GM13977 (cell line): Measurements from ENCODE around the gene PLEK.
"Not testable (repeated sequence)": the region's sequence is repeated elsewhere in the genome, so short reads cannot be mapped to it uniquely, and the experiment has no call there.

Source experiments
- DNase-seq: peaks from one replicate; pipeline ENCODE4 v3.0.0; 2012; ENCODE audit warnings: low spot score
- in situ Hi-C: fragments of 300-500 bp; cut with MboI; formaldehyde crosslinking; loops from one replicate; pipeline ENCODE4 v1.12.0; 2022; ENCODE audit warnings: low sequenced_read_pairs, low pct_unique_long_range_greater_than_20kb, mixed read lengths, inconsistent platforms; ENCODE audit not compliant: unreplicated experiment
- TF ChIP-seq, protein P1 (sequence below): IDR thresholded peaks from 2 replicates; pipeline ENCODE4 v1.5.1; 2012; ENCODE audit warnings: mild to moderate bottlenecking, control low read depth; ENCODE audit not compliant: insufficient read depth; ENCODE audit errors: extremely low read depth, missing control alignments

The PLEK gene

DNA sequence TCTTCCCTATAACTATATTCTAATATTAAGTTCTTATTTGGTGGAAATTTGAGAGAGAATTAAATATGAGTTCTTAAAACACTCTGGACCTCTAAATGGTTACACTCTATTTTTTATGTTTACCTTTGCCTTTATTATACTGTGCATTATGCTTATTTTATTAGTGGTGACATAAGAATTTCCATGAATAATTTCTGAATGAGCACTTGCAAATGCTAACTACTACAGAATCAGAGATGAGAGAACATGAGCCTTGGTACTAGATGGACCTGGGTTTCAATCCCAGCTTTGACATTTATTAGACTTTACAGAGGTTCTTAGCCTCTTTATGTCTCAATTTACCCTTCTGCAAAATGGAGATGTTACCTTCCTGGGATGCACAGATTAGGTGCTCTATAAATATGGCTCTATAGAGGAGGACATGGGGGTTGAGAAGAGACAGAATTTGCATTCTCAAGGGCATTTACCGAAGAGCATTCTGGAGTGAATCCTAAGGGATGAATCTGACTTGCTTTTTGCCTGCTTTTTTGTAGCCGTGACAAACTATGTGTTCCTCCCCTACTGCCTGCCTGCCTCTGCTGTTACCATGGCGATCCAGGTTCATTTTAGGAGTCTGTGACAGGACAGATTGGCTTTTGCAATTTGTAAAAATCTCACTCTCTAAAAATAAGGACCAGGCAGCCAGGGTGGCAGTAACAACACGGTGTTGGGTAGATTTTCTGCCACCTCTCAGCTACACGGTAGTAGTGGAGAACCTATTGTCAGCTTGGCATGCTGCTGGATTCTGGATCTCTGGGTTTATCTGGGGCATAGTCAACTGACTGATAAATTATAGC, 24.6 kb upstream of the PLEK start:
- in situ Hi-C loops: no loop called here
- TF ChIP-seq, protein P1, sequence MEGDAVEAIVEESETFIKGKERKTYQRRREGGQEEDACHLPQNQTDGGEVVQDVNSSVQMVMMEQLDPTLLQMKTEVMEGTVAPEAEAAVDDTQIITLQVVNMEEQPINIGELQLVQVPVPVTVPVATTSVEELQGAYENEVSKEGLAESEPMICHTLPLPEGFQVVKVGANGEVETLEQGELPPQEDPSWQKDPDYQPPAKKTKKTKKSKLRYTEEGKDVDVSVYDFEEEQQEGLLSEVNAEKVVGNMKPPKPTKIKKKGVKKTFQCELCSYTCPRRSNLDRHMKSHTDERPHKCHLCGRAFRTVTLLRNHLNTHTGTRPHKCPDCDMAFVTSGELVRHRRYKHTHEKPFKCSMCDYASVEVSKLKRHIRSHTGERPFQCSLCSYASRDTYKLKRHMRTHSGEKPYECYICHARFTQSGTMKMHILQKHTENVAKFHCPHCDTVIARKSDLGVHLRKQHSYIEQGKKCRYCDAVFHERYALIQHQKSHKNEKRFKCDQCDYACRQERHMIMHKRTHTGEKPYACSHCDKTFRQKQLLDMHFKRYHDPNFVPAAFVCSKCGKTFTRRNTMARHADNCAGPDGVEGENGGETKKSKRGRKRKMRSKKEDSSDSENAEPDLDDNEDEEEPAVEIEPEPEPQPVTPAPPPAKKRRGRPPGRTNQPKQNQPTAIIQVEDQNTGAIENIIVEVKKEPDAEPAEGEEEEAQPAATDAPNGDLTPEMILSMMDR: no peak
- no peak for DNase-seq

DNA sequence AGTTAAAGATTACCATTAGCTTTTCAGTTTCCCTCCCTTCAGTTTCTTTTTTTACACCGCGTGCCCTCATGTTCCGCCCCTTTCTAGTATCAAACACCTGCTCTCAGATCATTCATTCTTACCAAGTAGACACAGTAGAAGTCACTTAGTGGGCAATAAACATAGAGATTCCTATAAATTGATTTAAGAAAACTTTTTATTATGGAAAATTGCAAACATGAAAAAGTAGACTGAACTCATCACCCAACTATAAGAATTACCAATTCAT, 24.1 kb upstream of the PLEK start:
- DNase-seq: no peak
- TF ChIP-seq, protein P1: no peak
- in situ Hi-C loops: no loop called here

DNA sequence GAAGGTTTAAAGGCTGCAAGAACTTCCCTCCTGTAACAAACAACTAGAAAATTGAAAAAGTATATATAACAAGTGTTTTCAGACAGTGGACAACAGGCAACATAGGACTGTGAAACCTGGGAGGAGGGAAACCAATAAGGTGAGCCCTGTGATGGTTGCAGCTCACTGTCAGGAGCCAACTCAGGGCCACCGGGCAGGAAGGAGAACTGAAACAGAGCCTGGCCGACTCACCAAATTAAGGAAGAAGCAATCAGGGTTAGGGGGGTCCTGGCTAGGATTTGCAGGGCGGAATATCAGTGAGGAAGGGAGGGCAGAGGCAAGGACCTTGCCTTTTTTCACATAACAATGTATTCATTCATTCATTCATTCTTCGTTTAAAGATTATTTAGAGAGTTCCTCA, 23.5 kb upstream of the PLEK start:
- DNase-seq: no peak
- in situ Hi-C loops: no loop called here
- TF ChIP-seq, protein P1: no peak

DNA sequence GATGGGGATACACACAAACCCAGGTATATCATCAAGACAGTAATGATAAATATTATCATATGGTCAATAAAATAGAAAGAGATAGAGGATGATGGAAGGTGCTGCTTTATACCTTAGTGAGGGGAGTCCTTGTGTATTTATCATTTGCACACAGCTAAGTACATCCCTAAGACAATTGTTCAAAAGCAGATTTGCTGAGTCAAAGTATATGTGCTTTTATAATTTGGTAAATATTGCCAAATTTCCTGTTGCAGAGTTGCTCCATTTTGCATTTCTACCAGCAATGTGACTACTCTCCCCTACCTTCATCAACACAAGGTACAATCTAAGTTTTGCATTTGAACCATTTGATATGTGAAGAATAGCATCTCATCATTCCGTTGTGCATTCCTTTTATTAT, 22.6 kb upstream of the PLEK start:
- TF ChIP-seq, protein P1: no peak
- in situ Hi-C loops: no loop called here
- no peak for DNase-seq

DNA sequence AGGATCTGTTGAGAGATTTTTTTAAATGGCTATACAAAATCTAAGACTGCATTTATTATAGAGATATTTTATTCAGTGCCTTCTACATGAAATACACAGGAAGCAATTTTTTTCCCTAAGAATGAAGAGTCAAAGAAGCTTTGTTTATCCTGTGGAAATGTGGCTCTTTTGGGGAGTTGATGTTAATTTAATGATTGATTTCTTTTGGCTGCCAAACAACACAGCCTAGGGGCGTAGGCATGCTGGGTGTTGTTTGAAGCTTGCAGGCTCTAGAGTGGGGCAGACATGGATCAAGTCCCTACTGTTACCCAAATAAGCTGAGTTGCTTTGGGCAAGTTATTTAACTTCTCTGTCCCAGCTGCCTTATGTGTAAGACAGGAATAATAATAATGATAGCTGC, 21.1 kb upstream of the PLEK start:
- TF ChIP-seq, protein P1: no peak
- in situ Hi-C loops: no loop called here
- no peak for DNase-seq

DNA sequence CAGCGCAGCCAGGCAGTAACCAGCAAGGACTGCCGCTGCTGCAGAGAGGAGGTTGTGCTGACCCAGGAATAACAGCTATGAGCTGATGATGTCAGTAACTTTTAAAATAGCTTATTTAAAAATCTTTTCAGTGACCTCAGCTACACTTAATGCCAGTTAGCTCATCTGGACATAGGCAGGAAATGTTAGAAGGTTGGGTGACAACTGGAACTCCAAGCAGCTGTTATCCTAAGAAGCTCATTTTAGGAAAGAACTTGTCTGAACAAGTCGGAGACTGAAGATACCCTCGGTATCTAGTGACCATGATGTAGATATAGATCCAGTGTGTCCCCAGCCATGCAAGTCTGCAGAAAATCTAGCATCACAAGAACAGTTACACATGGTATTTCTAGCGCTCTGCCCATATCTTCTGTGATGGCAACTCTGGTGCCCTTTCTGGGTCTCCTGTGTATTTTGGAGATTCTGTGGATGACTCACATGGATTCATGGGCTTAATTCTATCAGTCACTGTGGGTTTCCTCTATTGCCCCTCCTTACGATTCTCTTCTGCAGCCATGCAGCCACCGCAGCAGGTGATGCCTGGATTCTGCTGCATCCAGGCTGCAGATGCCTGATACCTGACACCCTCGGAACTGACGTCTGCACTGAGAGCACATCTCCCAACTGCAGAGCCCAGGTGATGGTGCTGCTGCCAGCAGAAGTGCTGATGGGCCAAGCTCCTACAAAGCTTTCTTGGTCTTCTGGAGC, 19.8 kb upstream of the PLEK start:
- no peak for DNase-seq
- in situ Hi-C loops: no loop called here
- TF ChIP-seq, protein P1: no peak

DNA sequence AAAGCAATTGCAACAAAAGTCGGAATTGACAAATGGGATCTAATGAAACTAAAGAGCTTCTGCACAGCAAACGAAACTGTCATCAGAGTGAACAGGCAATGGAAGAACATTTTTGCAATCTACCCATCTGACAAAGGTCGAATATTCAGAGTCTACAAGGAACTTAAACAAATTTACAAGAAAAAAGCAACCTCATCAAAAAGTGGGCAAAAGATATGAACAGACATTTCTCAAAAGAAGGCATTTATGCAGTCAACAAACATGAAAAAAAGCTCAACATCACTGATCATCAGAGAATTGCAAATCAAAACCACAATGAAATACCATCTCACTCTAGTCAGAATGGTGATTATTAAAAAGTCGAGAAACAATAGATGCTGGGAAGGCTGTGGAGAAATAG, 16.0 kb upstream of the PLEK start:
- DNase-seq, in situ Hi-C loops: not testable (repeated sequence)
